Forelimb muscle (tissue), 1 donor: ENCODE data around the gene KLHL36. TPM values are rescaled to one million over a fixed set of nuclear protein-coding genes. Genes with fewer than 3 reads are reported as not detected.

ENCODE experiments used
- DNase-seq: peaks from one replicate; pipeline ENCODE4 v3.0.0-alpha.2; 2013; ENCODE audit warnings: low read depth
- polyA plus RNA-seq: library from polyadenylated mRNA; unstranded; fragments of 120-200 nt; gene quantifications from one replicate; pipeline ENCODE4 v1.2.1, GENCODE V29; 2013; ENCODE audit not compliant: insufficient read length

Gene KLHL36
- 12.1 TPM for polyA plus RNA-seq

- no peak for DNase-seq
These were observed at the start of gene KLHL36 for GRCh38 chr16:84647828-84648594. KLHL36 (plus strand) TSS chr16:84648511; CDS start chr16:84650868, 2,357 bp downstream.

GRCh38 chr16:84599521-84600202, 48.6 kb upstream of the KLHL36 start:
- DNase-seq = no peak

GRCh38 chr16:84600343-84601229, 47.7 kb upstream of the KLHL36 start:
- DNase-seq = no peak

- DNase-seq = no peak
These were observed 45.0 kb upstream of the KLHL36 start for GRCh38 chr16:84603140-84603816.

GRCh38 chr16:84603940-84604339, 44.4 kb upstream of the KLHL36 start:
- no peak for DNase-seq

- DNase-seq = no peak
These were observed 43.8 kb upstream of the KLHL36 start for GRCh38 chr16:84604477-84605013.

GRCh38 chr16:84605339-84605848, 42.9 kb upstream of the KLHL36 start:
- no peak for DNase-seq

GRCh38 chr16:84606081-84606875, 42.0 kb upstream of the KLHL36 start:
- no peak for DNase-seq

GRCh38 chr16:84607061-84607460, 41.2 kb upstream of the KLHL36 start:
- DNase-seq = no peak

- DNase-seq = no peak
These were observed 40.6 kb upstream of the KLHL36 start for GRCh38 chr16:84607694-84608093.

- DNase-seq = no peak
These were observed 40.0 kb upstream of the KLHL36 start for GRCh38 chr16:84608282-84608681.

- DNase-seq = no peak
These were observed 38.6 kb upstream of the KLHL36 start for GRCh38 chr16:84609563-84610177.

- DNase-seq = no peak
These were observed 37.9 kb upstream of the KLHL36 start for GRCh38 chr16:84610376-84610775.

GRCh38 chr16:84611041-84611440, 37.3 kb upstream of the KLHL36 start:
- no peak for DNase-seq

- DNase-seq = no peak
These were observed 35.6 kb upstream of the KLHL36 start for GRCh38 chr16:84612686-84613085.

- no peak for DNase-seq
These were observed 34.8 kb upstream of the KLHL36 start for GRCh38 chr16:84613408-84614072.

GRCh38 chr16:84614073-84614459, 34.2 kb upstream of the KLHL36 start:
- no peak for DNase-seq

- DNase-seq = no peak
These were observed 33.7 kb upstream of the KLHL36 start for GRCh38 chr16:84614623-84614967.
